Glutamatergic neuron (in vitro differentiated cells): Measurements from ENCODE around the gene METTL15. TPM values are rescaled to one million over a fixed set of nuclear protein-coding genes. Genes with fewer than 3 reads are reported as not detected.

Experiments used
- DNase-seq: peaks from one replicate; pipeline ENCODE4 v3.0.0; 2022
- H3K27ac Mint-ChIP-seq: one replicate; pipeline ENCODE4 v1.8.0; 2020; ENCODE audit warnings: mild to moderate bottlenecking, mixed read lengths, inconsistent platforms; ENCODE audit not compliant: unreplicated experiment
- H3K27me3 Mint-ChIP-seq: one replicate; pipeline ENCODE4 v1.8.0; 2020; ENCODE audit warnings: mild to moderate bottlenecking, moderate library complexity, mixed read lengths, inconsistent platforms; ENCODE audit not compliant: unreplicated experiment
- H3K36me3 Mint-ChIP-seq: one replicate; pipeline ENCODE4 v1.8.0; 2020; ENCODE audit warnings: mild to moderate bottlenecking, mixed read lengths, inconsistent platforms; ENCODE audit not compliant: unreplicated experiment
- H3K4me1 Mint-ChIP-seq: one replicate; pipeline ENCODE4 v1.8.0; 2020; ENCODE audit warnings: mild to moderate bottlenecking, low read depth, mixed read lengths, inconsistent platforms; ENCODE audit not compliant: unreplicated experiment
- H3K4me3 Mint-ChIP-seq: one replicate; pipeline ENCODE4 v1.8.0; 2020; ENCODE audit warnings: mild to moderate bottlenecking, mixed read lengths, inconsistent platforms; ENCODE audit not compliant: unreplicated experiment
- H3K9me3 Mint-ChIP-seq: one replicate; pipeline ENCODE4 v1.8.0; 2020; ENCODE audit warnings: mild to moderate bottlenecking, moderate library complexity, mixed read lengths, inconsistent platforms; ENCODE audit not compliant: unreplicated experiment
- long read RNA-seq: library from polyadenylated mRNA; unstranded; transcript quantifications from one replicate; pipeline ENCODE4 v2.0.0, GENCODE V29; 2020; ENCODE audit not compliant: unreplicated experiment
- total RNA-seq: library from RNA; stranded (reverse); fragmentation: NEBNext Ultra II Directional; extraction: Animal tissue kit (Norgen Biotek cat#: 25700); gene quantifications from one replicate; pipeline ENCODE4 v1.2.1, GENCODE V29; 2021; ENCODE audit not compliant: unreplicated experiment
- TF ChIP-seq, protein P1 (sequence below): fragments of 200-600 bp; sonication (generic); IDR thresholded peaks from one replicate; pipeline ENCODE4 v1.5.0; 2021; ENCODE audit not compliant: partially characterized antibody, unreplicated experiment

Gene METTL15
- total RNA-seq = 8.2 TPM
- long read RNA-seq, partial matches to known transcripts = 2 of 2 reads
- long read RNA-seq, other reads (novel, unspliced or antisense) = 0 of 2 reads

- TF ChIP-seq, protein P1, sequence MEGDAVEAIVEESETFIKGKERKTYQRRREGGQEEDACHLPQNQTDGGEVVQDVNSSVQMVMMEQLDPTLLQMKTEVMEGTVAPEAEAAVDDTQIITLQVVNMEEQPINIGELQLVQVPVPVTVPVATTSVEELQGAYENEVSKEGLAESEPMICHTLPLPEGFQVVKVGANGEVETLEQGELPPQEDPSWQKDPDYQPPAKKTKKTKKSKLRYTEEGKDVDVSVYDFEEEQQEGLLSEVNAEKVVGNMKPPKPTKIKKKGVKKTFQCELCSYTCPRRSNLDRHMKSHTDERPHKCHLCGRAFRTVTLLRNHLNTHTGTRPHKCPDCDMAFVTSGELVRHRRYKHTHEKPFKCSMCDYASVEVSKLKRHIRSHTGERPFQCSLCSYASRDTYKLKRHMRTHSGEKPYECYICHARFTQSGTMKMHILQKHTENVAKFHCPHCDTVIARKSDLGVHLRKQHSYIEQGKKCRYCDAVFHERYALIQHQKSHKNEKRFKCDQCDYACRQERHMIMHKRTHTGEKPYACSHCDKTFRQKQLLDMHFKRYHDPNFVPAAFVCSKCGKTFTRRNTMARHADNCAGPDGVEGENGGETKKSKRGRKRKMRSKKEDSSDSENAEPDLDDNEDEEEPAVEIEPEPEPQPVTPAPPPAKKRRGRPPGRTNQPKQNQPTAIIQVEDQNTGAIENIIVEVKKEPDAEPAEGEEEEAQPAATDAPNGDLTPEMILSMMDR = no peak
- no peaks in the 10 kb centered on the region for H3K9me3 Mint-ChIP-seq
- H3K4me3 Mint-ChIP-seq = peak within 1 kb of the TSS; percentile 97
- DNase-seq = peak; percentile 100
- H3K4me1 Mint-ChIP-seq = peaks cover 12% of the 10 kb centered on the region
- peak within 1 kb of the TSS; percentile 90 for H3K27ac Mint-ChIP-seq
- peaks cover 2% of the 10 kb centered on the region for H3K27me3 Mint-ChIP-seq
- H3K36me3 Mint-ChIP-seq = no peaks in the 10 kb centered on the region
These were observed at the start of gene METTL15, which contains the start of gene KIF18A for GRCh38 chr11:28107750-28108618. Gene METTL15, plus strand, starts transcription at chr11:28108388. Its CDS starts 4,947 bp downstream, at chr11:28113335. Gene KIF18A, minus strand, starts transcription at chr11:28108156. Its CDS starts 10,209 bp downstream, at chr11:28097947.

GRCh38 chr11:28071305-28071704, 36.9 kb upstream of the METTL15 start:
- Mint-ChIP-seq H3K27me3 (peaks cover 1% of the 10 kb centered on the region), H3K9me3 (no peaks in the 10 kb centered on the region), H3K4me1 (peaks cover 3% of the 10 kb centered on the region), H3K4me3 (no peak overlapping the region), H3K27ac (no peak overlapping the region), H3K36me3 (no peaks in the 10 kb centered on the region)
- no peak for DNase-seq
- TF ChIP-seq, protein P1 = no peak

GRCh38 chr11:28072321-28072720, 35.9 kb upstream of the METTL15 start:
- H3K4me1 Mint-ChIP-seq = peaks cover 3% of the 10 kb centered on the region
- H3K4me3 Mint-ChIP-seq = no peak overlapping the region
- TF ChIP-seq, protein P1 = no peak
- H3K27me3 Mint-ChIP-seq = peaks cover 1% of the 10 kb centered on the region
- no peaks in the 10 kb centered on the region for H3K36me3 Mint-ChIP-seq
- no peak for DNase-seq
- no peaks in the 10 kb centered on the region for H3K9me3 Mint-ChIP-seq
- H3K27ac Mint-ChIP-seq = no peak overlapping the region

GRCh38 chr11:28077521-28077920, 30.7 kb upstream of the METTL15 start:
- H3K36me3 Mint-ChIP-seq = no peaks in the 10 kb centered on the region
- no peak overlapping the region for H3K27ac Mint-ChIP-seq
- no peak for DNase-seq
- H3K4me1 Mint-ChIP-seq = no peaks in the 10 kb centered on the region
- no peaks in the 10 kb centered on the region for H3K9me3 Mint-ChIP-seq
- H3K27me3 Mint-ChIP-seq = no peaks in the 10 kb centered on the region
- H3K4me3 Mint-ChIP-seq = no peak overlapping the region
- TF ChIP-seq, protein P1 = no peak

DNA sequence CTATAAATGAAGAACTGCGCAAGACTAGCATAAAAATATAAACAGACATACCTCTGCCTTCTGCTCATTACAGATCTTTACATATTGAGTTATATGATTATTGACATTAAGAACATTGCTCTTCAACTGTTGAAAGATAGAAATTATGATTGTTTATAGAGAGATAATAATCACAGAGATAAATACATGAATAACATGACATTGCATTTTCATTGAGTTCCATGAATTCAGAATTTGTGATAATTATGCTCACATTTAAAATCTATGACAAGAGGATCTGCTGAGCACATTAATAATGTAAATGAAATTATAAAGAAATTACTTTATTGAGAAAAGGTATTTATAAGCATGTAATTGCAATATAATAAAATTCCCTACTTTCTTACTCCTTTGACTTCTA, 25.1 kb upstream of the METTL15 start:
- no peaks in the 10 kb centered on the region for H3K27me3 Mint-ChIP-seq
- TF ChIP-seq, protein P1 = no peak
- DNase-seq = no peak
- H3K4me1 Mint-ChIP-seq = no peaks in the 10 kb centered on the region
- no peaks in the 10 kb centered on the region for H3K36me3 Mint-ChIP-seq
- H3K27ac Mint-ChIP-seq = no peak overlapping the region
- H3K9me3 Mint-ChIP-seq = no peaks in the 10 kb centered on the region
- no peak overlapping the region for H3K4me3 Mint-ChIP-seq
